HEK293 (cell line): Measurements from ENCODE around the gene SCML2.

ENCODE experiments used
- CTCF ChIA-PET: fragments of 350-600 bp; formaldehyde crosslinking; extraction: SDS; loops from one replicate; lab custom pipeline; 2021; ENCODE audit warnings: antibody characterized with exemption; lab: Yijun Ruan, JAX
- POLR2A ChIA-PET: fragments of 300-600 bp; formaldehyde crosslinking; extraction: SDS; loops from one replicate; lab custom pipeline; 2020; ENCODE audit warnings: antibody characterized with exemption, inconsistent platforms; lab: Yijun Ruan, JAX
- H3K27ac ChIP-seq: fragments of 200-500 bp; sonication (Bioruptor generic); 2 replicates; pipeline ENCODE4 v1.5.1; 2014; ENCODE audit warnings: low read depth, low read length, control low read depth, inconsistent platforms; ENCODE audit errors: extremely low read depth
- H3K36me3 ChIP-seq, 2 experiments: fragments of 200-500 bp in 1 of 2; sonication (Bioruptor generic) in 1 of 2; 1 replicate in 1 of 2; 2 replicates in 1 of 2; pipeline ENCODE4 v1.5.1; 2014 to 2017; ENCODE audit warnings: inconsistent platforms in 2 of 2, low read length in 2 of 2; ENCODE audit not compliant: control insufficient read depth in 2 of 2, insufficient read depth in 1 of 2
- H3K4me1 ChIP-seq: fragments of 200-500 bp; sonication (Bioruptor generic); 2 replicates; pipeline ENCODE4 v1.5.1; 2014; ENCODE audit warnings: mild to moderate bottlenecking, low read length, inconsistent platforms; ENCODE audit not compliant: control insufficient read depth, insufficient read depth
- H3K4me3 ChIP-seq: 2 replicates; pipeline ENCODE4 v1.5.1; 2011; ENCODE audit warnings: low read depth, mild to moderate bottlenecking, control low read depth, low read length, moderate library complexity
- H3K9me3 ChIP-seq: fragments of 200-500 bp; sonication (Bioruptor generic); 2 replicates; pipeline ENCODE4 v1.5.1; 2014; ENCODE audit warnings: low read depth, low read length, inconsistent platforms; ENCODE audit not compliant: control insufficient read depth, insufficient read depth
- BCL11A ChIP-seq: fragments of 450-650 bp; formaldehyde crosslinking; IDR thresholded peaks from 2 replicates; pipeline ENCODE4 v1.5.1; 2016; ENCODE audit warnings: low read depth, missing biosample characterization, missing genetic modification characterization
- BCL11B ChIP-seq: fragments of 450-650 bp; formaldehyde crosslinking; IDR thresholded peaks from 2 replicates; pipeline ENCODE4 v1.5.1; 2016; ENCODE audit warnings: low read depth, missing biosample characterization, missing genetic modification characterization
- ZNF114 ChIP-seq: fragments of 450-650 bp; formaldehyde crosslinking; IDR thresholded peaks from 2 replicates; pipeline ENCODE4 v1.5.0; 2017; ENCODE audit warnings: missing biosample characterization, missing genetic modification characterization
- ZNF16 ChIP-seq: fragments of 450-650 bp; formaldehyde crosslinking; IDR thresholded peaks from 2 replicates; pipeline ENCODE4 v1.5.1; 2016; ENCODE audit warnings: low read depth, missing biosample characterization, missing genetic modification characterization
- ZNF2 ChIP-seq: fragments of 450-650 bp; formaldehyde crosslinking; IDR thresholded peaks from 2 replicates; pipeline ENCODE4 v1.5.1; 2016; ENCODE audit warnings: missing biosample characterization, missing genetic modification characterization
- ZNF23 ChIP-seq: fragments of 450-650 bp; formaldehyde crosslinking; IDR thresholded peaks from 2 replicates; pipeline ENCODE4 v1.5.1; 2016; ENCODE audit warnings: missing biosample characterization, missing genetic modification characterization, borderline replicate concordance
- ZNF341 ChIP-seq: fragments of 450-650 bp; formaldehyde crosslinking; IDR thresholded peaks from 2 replicates; pipeline ENCODE4; 2016; ENCODE audit warnings: low read depth, missing biosample characterization, missing genetic modification characterization
- ZNF510 ChIP-seq: fragments of 450-650 bp; formaldehyde crosslinking; IDR thresholded peaks from 2 replicates; pipeline ENCODE4 v1.5.1; 2018; ENCODE audit warnings: mild to moderate bottlenecking, missing genetic modification characterization, missing biosample characterization; ENCODE audit not compliant: insufficient replicate concordance
- ZNF600 ChIP-seq: fragments of 450-650 bp; formaldehyde crosslinking; IDR thresholded peaks from 2 replicates; pipeline ENCODE4 v1.5.1; 2016; ENCODE audit warnings: missing biosample characterization, missing genetic modification characterization
- ZNF701 ChIP-seq: fragments of 450-650 bp; formaldehyde crosslinking; IDR thresholded peaks from 2 replicates; pipeline ENCODE4 v1.5.1; 2016; ENCODE audit warnings: missing biosample characterization, missing genetic modification characterization
- ZNF792 ChIP-seq: fragments of 450-650 bp; formaldehyde crosslinking; IDR thresholded peaks from 2 replicates; pipeline ENCODE4 v1.5.1; 2016; ENCODE audit warnings: missing biosample characterization, missing genetic modification characterization
- TF ChIP-seq, protein P1 (sequence below): fragments of 450-650 bp; formaldehyde crosslinking; conservative IDR thresholded peaks from 2 replicates; pipeline ENCODE4 v1.5.1; 2016; ENCODE audit warnings: low read depth, missing biosample characterization, missing genetic modification characterization
- TF ChIP-seq, protein P2 (sequence below): fragments of 450-650 bp; formaldehyde crosslinking; IDR thresholded peaks from 2 replicates; pipeline ENCODE4 v1.5.1; 2016; ENCODE audit warnings: missing biosample characterization, missing genetic modification characterization
- TF ChIP-seq, protein P3 (sequence below): fragments of 450-650 bp; formaldehyde crosslinking; IDR thresholded peaks from 2 replicates; pipeline ENCODE4 v1.5.1; 2016; ENCODE audit warnings: missing biosample characterization, missing genetic modification characterization
- TF ChIP-seq, protein P4 (sequence below): fragments of 450-650 bp; formaldehyde crosslinking; IDR thresholded peaks from 2 replicates; pipeline ENCODE4 v1.5.1; 2016; ENCODE audit warnings: missing biosample characterization, missing genetic modification characterization, low read depth
- TF ChIP-seq, protein P5 (sequence below): fragments of 450-650 bp; formaldehyde crosslinking; IDR thresholded peaks from 2 replicates; pipeline ENCODE4 v1.5.1; 2016; ENCODE audit warnings: missing biosample characterization, missing genetic modification characterization, borderline replicate concordance
- TF ChIP-seq, protein P6 (sequence below): sonication (generic); formaldehyde crosslinking; IDR thresholded peaks from 2 replicates; pipeline ENCODE4 v1.8.1; 2022; ENCODE audit warnings: mild to moderate bottlenecking, moderate library complexity, missing genetic modification reagents
- TF ChIP-seq, protein P7 (sequence below): fragments of 450-650 bp; formaldehyde crosslinking; IDR thresholded peaks from 2 replicates; pipeline ENCODE4 v1.5.1; 2016; ENCODE audit warnings: missing biosample characterization, missing genetic modification characterization

SCML2 gene

DNA sequence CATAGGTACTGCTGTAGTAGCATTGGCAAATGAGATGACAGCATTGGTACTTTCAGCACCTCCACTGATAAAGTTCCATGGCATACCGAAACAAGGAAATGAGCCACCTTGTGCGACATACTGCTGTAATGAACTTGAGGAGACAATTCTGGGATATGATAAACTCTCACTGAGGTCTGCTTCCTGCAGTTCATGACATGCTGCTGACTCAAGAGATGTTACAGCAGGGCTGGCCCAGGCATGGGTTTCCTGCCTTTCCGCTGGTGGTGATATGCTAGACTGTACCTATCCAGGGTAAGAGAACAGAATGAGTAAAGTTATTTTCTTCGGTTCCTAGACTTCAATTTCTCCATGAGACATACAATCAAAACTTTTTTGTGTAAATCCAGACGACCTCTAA, 150.9 kb downstream of the SCML2 start (continued):
- TF ChIP-seq, protein P1, sequence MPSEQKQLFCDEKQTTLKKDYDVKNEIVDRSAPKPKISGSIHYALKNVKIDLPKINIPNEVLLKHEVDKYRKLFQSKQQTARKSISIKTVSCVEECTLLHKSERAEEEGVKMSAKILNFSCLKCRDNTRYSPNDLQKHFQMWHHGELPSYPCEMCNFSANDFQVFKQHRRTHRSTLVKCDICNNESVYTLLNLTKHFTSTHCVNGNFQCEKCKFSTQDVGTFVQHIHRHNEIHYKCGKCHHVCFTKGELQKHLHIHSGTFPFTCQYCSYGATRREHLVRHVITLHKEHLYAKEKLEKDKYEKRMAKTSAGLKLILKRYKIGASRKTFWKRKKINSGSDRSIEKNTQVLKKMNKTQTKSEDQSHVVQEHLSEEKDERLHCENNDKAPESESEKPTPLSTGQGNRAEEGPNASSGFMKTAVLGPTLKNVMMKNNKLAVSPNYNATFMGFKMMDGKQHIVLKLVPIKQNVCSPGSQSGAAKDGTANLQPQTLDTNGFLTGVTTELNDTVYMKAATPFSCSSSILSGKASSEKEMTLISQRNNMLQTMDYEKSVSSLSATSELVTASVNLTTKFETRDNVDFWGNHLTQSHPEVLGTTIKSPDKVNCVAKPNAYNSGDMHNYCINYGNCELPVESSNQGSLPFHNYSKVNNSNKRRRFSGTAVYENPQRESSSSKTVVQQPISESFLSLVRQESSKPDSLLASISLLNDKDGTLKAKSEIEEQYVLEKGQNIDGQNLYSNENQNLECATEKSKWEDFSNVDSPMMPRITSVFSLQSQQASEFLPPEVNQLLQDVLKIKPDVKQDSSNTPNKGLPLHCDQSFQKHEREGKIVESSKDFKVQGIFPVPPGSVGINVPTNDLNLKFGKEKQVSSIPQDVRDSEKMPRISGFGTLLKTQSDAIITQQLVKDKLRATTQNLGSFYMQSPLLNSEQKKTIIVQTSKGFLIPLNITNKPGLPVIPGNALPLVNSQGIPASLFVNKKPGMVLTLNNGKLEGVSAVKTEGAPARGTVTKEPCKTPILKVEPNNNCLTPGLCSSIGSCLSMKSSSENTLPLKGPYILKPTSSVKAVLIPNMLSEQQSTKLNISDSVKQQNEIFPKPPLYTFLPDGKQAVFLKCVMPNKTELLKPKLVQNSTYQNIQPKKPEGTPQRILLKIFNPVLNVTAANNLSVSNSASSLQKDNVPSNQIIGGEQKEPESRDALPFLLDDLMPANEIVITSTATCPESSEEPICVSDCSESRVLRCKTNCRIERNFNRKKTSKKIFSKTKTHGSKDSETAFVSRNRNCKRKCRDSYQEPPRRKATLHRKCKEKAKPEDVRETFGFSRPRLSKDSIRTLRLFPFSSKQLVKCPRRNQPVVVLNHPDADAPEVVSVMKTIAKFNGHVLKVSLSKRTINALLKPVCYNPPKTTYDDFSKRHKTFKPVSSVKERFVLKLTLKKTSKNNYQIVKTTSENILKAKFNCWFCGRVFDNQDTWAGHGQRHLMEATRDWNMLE, result no peak
- TF ChIP-seq, protein P2, sequence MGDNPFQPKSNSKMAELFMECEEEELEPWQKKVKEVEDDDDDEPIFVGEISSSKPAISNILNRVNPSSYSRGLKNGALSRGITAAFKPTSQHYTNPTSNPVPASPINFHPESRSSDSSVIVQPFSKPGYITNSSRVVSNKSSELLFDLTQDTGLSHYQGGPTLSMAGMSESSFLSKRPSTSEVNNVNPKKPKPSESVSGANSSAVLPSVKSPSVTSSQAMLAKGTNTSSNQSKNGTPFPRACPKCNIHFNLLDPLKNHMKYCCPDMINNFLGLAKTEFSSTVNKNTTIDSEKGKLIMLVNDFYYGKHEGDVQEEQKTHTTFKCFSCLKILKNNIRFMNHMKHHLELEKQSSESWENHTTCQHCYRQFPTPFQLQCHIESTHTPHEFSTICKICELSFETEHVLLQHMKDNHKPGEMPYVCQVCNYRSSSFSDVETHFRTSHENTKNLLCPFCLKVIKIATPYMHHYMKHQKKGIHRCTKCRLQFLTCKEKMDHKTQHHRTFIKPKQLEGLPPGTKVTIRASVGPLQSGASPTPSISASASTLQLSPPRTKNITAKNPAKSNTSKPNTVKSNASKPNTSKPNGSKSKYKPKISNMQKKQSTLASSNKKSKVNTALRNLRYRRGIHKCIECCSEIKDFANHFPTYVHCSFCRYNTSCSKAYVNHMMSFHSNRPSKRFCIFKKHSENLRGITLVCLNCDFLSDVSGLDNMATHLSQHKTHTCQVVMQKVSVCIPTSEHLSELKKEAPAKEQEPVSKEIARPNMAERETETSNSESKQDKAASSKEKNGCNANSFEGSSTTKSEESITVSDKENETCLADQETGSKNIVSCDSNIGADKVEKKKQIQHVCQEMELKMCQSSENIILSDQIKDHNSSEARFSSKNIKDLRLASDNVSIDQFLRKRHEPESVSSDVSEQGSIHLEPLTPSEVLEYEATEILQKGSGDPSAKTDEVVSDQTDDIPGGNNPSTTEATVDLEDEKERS (tag by site-specific recombination), result no peak
- TF ChIP-seq ZNF341, result no peak
- no peak for TF ChIP-seq BCL11A
- TF ChIP-seq ZNF600 (tag by site-specific recombination), result no peak
- TF ChIP-seq ZNF701 (tag by site-specific recombination), result no peak
- TF ChIP-seq ZNF510, result no peak
- TF ChIP-seq, protein P3, sequence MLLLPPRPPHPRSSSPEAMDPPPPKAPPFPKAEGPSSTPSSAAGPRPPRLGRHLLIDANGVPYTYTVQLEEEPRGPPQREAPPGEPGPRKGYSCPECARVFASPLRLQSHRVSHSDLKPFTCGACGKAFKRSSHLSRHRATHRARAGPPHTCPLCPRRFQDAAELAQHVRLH, result no peak
- TF ChIP-seq, protein P4, sequence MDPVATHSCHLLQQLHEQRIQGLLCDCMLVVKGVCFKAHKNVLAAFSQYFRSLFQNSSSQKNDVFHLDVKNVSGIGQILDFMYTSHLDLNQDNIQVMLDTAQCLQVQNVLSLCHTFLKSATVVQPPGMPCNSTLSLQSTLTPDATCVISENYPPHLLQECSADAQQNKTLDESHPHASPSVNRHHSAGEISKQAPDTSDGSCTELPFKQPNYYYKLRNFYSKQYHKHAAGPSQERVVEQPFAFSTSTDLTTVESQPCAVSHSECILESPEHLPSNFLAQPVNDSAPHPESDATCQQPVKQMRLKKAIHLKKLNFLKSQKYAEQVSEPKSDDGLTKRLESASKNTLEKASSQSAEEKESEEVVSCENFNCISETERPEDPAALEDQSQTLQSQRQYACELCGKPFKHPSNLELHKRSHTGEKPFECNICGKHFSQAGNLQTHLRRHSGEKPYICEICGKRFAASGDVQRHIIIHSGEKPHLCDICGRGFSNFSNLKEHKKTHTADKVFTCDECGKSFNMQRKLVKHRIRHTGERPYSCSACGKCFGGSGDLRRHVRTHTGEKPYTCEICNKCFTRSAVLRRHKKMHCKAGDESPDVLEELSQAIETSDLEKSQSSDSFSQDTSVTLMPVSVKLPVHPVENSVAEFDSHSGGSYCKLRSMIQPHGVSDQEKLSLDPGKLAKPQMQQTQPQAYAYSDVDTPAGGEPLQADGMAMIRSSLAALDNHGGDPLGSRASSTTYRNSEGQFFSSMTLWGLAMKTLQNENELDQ, result no peak
- no peak for TF ChIP-seq ZNF114 (tag by site-specific recombination)
- TF ChIP-seq, protein P5, sequence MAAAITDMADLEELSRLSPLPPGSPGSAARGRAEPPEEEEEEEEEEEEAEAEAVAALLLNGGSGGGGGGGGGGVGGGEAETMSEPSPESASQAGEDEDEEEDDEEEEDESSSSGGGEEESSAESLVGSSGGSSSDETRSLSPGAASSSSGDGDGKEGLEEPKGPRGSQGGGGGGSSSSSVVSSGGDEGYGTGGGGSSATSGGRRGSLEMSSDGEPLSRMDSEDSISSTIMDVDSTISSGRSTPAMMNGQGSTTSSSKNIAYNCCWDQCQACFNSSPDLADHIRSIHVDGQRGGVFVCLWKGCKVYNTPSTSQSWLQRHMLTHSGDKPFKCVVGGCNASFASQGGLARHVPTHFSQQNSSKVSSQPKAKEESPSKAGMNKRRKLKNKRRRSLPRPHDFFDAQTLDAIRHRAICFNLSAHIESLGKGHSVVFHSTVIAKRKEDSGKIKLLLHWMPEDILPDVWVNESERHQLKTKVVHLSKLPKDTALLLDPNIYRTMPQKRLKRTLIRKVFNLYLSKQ, result no peak
- TF ChIP-seq ZNF2 (tag by site-specific recombination), result no peak

DNA sequence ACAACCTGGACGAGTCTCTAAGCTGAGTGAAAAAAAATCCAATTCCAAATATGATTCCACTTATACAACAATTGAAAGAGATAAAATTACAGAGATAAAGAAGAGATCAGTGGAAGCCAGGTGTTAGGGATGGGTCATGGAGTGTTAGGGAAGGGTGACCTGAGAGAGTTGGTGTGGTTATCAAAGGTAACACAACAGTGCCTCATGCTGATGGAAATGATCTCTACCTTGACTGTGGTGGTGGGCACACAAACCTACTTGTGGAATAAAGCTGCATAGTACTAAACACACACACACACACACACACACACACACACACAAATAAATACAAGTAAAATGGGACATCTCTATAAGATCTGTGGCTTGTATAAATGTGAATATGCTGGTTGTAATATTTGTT, 159.8 kb downstream of the SCML2 start:
- CTCF ChIA-PET, result interaction anchor here (0.6 to 0.8 kb wide), 5 partner anchors 66 to 451 kb away, joined by 3 to 4 read pairs (median 3); no protein-coding TSS in a partner anchor
- H3K36me3 ChIP-seq, result no peaks in the 10 kb centered on the region
- H3K9me3 ChIP-seq, result no peaks in the 10 kb centered on the region
- POLR2A ChIA-PET, result no interaction called here
- no peaks in the 10 kb centered on the region for H3K4me1 ChIP-seq
- H3K4me3 ChIP-seq, result no peak overlapping the region
- H3K27ac ChIP-seq, result no peak overlapping the region
- TF ChIP-seq, protein P6, sequence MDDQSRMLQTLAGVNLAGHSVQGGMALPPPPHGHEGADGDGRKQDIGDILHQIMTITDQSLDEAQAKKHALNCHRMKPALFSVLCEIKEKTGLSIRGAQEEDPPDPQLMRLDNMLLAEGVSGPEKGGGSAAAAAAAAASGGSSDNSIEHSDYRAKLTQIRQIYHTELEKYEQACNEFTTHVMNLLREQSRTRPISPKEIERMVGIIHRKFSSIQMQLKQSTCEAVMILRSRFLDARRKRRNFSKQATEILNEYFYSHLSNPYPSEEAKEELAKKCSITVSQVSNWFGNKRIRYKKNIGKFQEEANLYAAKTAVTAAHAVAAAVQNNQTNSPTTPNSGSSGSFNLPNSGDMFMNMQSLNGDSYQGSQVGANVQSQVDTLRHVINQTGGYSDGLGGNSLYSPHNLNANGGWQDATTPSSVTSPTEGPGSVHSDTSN, result no peak
- TF ChIP-seq BCL11B, result no peak
- no peak for TF ChIP-seq ZNF16 (tag by site-specific recombination)
- TF ChIP-seq ZNF792, result no peak
- TF ChIP-seq, protein P7, sequence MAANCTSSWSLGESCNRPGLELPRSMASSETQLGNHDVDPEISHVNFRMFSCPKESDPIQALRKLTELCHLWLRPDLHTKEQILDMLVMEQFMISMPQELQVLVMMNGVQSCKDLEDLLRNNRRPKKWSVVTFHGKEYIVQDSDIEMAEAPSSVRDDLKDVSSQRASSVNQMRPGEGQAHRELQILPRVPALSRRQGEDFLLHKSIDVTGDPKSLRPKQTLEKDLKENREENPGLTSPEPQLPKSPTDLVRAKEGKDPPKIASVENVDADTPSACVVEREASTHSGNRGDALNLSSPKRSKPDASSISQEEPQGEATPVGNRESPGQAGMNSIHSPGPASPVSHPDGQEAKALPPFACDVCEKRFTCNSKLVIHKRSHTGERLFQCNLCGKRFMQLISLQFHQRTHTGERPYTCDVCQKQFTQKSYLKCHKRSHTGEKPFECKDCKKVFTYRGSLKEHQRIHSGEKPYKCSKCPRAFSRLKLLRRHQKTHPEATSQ (tag by site-specific recombination), result no peak
- TF ChIP-seq ZNF23 (tag by site-specific recombination), result no peak
- TF ChIP-seq ZNF510, result no peak
